Stimulated activated CD4-positive, alpha-beta T cell treated with anti-CD3 and anti-CD28 coated beads, TNF-alpha, amount 100 ng/mL, for 48 hours (primary cell): ENCODE results near the gene BRIP1.
"Not testable (repeated sequence)": the region's sequence is repeated elsewhere in the genome, so short reads cannot be mapped to it uniquely, and the experiment has no call there.

Source experiments
- DNase-seq, 3 donors: peaks; one replicate each; pipeline ENCODE4 v3.0.0-alpha.2; 2020; ENCODE audit warnings: low read depth in 3 of 3

The BRIP1 gene

GRCh38 chr17:61862975-61863800 is at the start of gene BRIP1:
TSS of gene BRIP1 (minus strand) at chr17:61863528. CDS start at chr17:61861539, 1,989 bp downstream.
- peak; percentile 82 to 87 (median 86) for DNase-seq

DNA sequence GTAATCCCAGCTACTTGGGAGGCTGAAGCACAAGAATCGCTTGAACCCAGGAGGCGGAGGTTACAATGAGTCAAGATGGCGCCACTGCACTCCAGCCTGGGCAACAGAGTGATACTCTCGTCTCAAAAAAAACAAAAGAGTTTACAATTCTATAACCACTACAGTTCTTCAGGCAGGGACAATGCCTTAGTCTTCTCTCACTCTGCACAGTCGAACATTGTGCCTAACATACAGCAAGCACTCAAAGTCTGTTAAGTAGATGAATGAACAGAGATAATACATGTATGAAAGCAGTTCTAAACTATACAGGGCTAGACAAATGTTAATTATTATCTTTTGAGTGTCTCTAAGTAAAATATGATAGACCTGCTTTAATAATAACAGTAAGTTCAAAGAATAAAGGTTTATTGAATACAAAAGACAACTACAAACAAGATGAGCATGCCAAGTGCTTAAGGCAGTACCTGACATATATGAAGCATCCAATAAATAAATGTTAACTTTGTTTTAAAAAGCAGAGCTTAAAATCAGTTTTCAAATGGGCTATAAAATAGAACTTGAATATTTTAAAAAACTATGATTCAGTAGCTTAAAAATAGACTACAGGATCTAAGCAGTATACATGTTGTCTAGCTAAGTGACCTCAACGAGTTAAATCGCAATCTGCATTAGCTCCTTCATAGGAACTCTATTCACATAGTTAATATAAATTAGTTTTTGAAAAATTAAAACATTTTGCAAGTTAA is 45.1 kb upstream of the BRIP1 start:
- no peak for DNase-seq

DNA sequence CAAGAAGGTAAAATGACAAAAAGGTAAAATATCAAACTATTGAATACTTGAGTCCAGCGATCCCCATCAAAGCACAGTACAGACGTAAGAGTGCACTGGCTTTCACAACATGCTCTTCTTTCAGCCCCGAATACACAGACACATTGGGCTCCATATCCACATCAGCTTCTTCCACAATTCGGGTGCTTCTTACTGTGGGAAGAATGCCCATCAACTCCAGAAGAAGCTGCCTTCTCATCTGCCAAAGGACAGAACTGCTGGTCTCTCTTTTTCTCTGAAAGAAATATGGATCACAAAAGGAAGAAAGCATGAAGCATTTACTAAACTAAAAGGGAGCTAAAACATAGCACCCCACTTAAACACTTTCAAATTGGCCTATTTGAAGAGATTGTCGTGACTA is 44.0 kb upstream of the BRIP1 start:
- DNase-seq = no peak

DNA sequence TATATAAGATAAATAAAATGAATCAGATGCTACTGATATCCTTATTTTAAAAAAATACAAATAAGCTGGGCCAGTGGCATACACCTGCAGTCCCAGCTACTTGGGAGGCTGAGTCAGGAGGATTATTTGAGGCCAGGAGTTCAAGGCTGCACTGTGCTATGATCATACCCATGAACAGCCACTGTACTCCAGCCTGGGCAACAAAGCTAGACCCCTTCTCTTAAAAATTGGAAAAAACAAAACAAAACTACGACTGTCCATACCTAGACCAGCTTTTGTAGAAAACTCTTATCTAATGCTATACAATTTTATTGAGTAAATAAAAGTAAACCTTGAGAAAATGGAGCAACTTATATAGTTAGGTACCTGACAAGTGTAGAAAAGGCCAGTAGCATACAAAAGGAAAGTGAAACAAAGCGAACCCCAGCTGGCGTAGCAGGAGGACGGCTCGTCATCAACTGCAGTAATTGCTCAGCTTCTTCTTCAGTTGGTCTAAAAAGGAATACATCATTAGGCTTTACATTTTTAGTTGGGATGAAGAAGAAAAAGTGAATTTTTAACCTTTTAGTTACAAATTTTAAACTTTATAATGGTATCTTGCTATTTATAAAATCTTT is 40.9 kb upstream of the BRIP1 start:
- no peak for DNase-seq

- no peak for DNase-seq
Observed at GRCh38 chr17:61903251-61903650, 39.9 kb upstream of the BRIP1 start.

- no peak for DNase-seq
Observed at GRCh38 chr17:61897548-61898180, 34.3 kb upstream of the BRIP1 start.

DNA sequence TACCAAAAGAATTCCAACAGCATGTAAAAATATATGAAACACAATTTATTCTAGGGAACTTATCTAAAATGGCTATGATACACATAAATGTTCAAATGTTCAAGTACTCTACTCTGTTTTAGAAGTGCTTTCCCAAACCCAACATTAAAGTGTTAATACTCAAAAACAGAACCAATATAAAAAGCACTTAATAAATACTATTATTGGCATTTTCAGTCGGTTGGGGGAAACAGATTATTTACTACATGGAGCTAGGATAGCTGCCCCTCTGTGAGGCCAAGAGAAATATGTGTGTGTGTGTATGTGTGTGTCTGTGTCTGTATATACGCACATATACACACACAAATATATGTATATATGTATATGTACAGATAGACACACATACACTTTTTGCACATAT is 32.1 kb upstream of the BRIP1 start:
- no peak for DNase-seq

- not testable (repeated sequence) for DNase-seq
Observed at GRCh38 chr17:61894310-61894709, 31.0 kb upstream of the BRIP1 start.

DNA sequence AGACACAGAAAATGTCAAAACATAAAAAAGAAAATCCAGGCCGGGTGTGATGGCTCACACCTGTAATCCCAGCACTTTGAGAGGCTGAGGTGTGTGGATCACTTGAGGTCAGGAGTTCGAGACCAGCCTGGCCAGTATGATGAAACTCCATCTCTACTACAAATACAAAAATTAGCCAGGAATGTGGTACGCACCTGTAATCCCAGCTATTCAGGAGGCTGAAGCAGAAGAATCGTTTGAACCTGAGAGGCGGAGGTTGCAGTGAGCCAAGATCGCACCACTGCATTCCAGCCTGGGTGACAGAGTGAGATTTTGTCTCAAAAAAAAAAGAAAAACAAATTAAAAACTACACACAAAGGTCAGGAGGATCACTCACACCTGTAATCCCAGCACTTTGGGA is 24.4 kb upstream of the BRIP1 start:
- not testable (repeated sequence) for DNase-seq

- not testable (repeated sequence) for DNase-seq
Observed at GRCh38 chr17:61885865-61886264, 22.5 kb upstream of the BRIP1 start.

DNA sequence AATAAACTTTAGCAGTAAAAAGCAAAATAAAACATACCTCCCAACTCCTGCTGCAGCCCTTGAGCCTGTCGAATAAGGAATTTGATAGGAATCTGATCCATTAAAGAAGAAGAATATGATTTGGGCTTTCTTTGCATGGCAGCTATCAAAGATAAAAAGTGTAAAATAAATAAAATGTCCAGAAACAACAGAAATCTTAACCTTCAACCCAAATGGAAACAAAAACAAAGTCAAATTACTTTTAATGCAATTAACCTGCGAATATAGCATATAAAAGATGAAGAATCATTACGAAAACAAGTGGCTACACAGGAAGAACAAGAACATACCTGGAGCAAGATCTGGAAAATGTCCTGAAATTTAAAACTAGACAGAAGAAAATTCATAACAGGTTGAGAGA is 21.5 kb upstream of the BRIP1 start:
- no peak for DNase-seq

- no peak for DNase-seq
Observed at GRCh38 chr17:61880589-61881102, 17.3 kb upstream of the BRIP1 start.

DNA sequence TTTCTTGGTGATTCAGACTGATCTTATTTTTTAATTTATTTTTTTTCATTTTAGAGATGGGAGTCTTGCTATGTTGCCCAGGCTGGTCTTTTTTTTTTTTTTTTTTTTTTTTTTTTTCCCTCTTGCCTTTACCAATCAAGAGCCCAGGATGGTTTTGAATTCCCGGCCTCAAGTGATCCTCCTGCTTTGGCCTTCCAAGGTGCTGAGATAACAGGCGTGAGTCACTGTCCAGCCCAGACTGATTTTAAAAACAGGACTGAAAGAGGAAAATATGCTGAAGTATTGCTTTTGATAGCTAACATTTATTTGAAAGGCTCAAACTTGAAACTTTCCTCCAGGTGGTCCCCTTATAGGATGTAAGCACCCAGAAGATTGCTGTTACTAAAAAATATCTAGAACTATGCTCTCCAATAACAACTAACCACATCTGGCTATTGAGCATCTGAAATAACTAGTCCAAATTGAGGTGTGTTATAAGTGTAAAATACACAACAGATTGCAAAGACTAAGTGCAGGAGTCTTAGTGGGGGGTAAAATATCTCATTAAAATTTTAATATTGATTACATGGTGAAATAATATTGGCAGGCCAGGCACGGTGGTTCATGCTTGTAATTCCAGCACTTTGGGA is 15.8 kb upstream of the BRIP1 start:
- DNase-seq = no peak

- DNase-seq = no peak
Observed at GRCh38 chr17:61878520-61878919, 15.2 kb upstream of the BRIP1 start.

DNA sequence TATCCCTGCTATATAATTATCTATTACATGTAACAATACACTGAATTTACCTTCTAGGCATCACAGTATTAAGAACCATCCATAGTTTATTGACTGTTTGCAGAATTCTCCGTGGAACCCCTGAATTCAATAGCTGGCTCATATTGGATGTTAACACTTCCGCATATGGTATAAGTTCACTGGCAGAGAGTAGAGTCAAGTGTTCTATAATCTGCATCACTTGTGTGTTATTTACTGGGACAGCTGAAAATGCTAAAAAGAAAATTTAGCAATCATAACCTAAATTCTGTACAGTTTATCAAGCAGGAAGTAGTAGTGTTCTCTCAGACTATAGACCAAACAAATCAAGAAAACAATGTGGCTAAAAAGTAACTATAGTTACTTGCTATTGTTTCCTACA is 14.5 kb upstream of the BRIP1 start:
- DNase-seq = no peak

- no peak for DNase-seq
Observed at GRCh38 chr17:61875804-61876203, 12.5 kb upstream of the BRIP1 start.

DNA sequence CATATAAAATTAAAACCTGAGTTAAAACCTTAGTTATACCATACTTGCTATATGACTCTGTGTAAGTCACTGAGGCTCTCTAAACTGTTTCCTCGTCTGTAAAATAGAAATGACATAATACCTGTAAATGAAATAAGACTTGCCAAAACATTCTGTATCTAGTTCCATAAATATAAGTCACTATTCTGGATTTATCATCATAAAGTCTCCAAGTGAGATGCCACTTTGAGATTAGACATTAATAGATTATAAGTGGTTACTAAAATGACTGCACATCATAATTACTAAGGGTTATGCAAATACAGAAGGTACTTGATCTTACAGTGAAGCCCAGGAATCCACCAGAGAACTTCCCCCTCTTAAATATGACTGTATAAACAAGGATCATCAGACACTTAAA is 12.0 kb upstream of the BRIP1 start:
- DNase-seq = no peak

DNA sequence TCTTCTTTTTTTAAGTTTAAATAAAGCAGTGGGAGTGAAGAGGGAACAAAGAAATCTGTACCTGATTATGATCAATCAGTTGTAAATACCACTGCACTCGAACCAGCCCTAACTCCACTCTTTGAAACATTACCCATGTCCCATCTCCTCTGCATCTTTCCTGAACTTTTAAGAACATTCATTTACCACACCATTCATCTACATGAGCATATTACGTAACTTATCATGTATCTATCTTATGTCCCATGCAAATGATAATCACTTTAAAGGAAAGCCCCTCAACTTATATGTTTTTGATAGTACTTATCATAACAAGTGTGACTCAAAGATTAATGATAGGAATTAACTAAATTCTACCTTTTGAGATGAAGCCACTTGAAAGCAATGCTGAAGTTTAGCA is 10.7 kb upstream of the BRIP1 start:
- DNase-seq = no peak

DNA sequence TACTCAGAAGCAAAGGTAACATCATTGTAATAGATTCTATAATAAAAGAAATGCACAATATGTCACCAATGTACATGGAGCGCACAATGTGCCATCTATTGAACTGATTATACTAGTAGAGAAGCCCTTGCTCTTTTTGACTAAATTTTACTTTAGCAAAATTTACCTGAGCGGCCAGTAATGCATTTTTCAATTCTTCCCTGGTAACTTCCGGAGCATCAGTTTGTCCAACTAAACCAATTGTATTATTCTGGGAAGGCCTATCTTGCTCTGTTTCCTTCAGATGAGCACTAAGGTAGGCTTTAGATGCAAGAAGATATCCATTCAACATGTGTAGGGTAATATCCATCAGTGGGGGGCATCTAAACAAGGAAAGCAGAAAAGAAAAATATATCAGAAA is 8.8 kb upstream of the BRIP1 start:
- DNase-seq = no peak

DNA sequence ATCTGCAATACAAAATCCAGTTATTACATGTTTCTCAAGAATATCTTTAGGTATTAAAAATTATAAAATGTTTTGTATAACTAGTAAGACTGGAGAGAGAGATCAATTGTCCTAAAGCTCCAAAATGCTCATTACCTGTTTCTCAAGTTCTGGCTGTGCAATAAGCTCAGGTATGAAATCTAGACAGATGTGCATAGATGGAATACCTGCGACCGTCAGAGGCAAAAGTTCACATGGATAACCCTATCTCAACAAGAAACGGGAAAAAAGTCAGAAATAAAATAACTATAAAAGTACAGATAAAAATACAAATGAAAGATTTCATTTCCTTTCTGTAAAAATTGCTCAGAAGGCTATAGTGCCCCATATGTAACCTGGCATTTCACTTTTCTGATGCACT is 5.8 kb upstream of the BRIP1 start:
- DNase-seq = no peak

DNA sequence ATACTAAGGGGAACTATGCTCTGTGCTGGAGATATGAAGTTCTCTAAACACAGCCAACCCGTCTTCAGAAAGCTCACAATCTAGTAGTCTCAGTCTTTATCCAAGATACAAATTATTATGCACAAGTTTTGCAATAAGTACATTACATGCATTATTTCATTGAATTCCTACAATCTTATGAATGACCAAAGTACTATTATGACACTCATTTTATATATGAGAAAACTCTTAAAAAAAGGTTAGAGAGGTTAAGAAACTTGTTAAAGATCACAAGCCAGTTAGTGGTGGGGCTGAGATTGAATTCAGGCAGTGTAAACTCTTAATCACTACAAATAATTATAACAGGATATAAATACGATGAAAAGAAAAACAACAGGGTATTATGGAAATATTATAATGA is 4.7 kb upstream of the BRIP1 start:
- DNase-seq = no peak

DNA sequence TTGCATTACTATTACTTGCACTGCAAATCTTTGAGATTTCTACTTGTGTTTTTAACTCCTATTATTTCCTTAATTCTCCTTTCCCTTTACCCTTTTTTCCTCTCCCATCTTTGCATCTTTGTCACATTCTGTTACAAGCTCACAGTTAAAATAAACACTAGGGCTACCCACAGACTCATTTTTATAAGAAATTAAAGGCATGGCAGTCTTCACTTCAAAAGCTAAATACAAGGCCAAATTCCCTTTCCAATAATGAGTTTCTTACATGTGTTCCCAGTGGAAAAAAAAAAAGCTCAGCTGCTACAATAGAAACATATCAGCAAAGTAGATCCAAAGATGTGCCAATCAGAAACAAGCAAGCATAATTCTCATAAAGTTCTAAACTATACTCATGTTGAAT is 3.7 kb upstream of the BRIP1 start:
- no peak for DNase-seq
